Natural killer cell (primary cell): ENCODE measurements around the gene VTA1. TPM values are rescaled to one million over a fixed set of nuclear protein-coding genes. Genes with fewer than 3 reads are reported as not detected.

ENCODE experiments used
- ATAC-seq, 3 donors: fragments of 150-1000 bp in 2 of 3; fragments of 200-7000 bp in 1 of 3; cut with Tn5 transposase; 1 replicate in 1 of 3; 2 replicates in 2 of 3; pipeline ENCODE4 v1.10.0; 2021; ENCODE audit warnings: mild to moderate bottlenecking in 2 of 3, moderate library complexity in 2 of 3
- DNase-seq, 2 donors: peaks; one replicate each; pipeline versions ENCODE4 v3.0.0 to v3.0.0-alpha.2; 2013 to 2021; ENCODE audit warnings: mixed read lengths in 1 of 2
- H3K27ac ChIP-seq: one replicate; pipeline ENCODE4 v1.5.1; 2013; ENCODE audit warnings: mild to moderate bottlenecking, low read length
- H3K27me3 ChIP-seq: one replicate; pipeline ENCODE4 v1.6.1; 2013; ENCODE audit warnings: low read length; ENCODE audit not compliant: control insufficient read depth, insufficient read depth
- H3K36me3 ChIP-seq: one replicate; pipeline ENCODE4 v1.6.1; 2013; ENCODE audit warnings: low read length; ENCODE audit not compliant: control insufficient read depth, insufficient read depth
- H3K4me1 ChIP-seq: one replicate; pipeline ENCODE4 v1.6.1; 2013; ENCODE audit warnings: low read length; ENCODE audit not compliant: control insufficient read depth, insufficient read depth
- H3K4me3 ChIP-seq: one replicate; pipeline ENCODE4 v1.5.1; 2013; ENCODE audit warnings: low read length
- H3K9me3 ChIP-seq: one replicate; pipeline ENCODE4 v1.6.1; 2013; ENCODE audit warnings: low read length; ENCODE audit not compliant: control insufficient read depth, insufficient read depth
- H3K27ac Mint-ChIP-seq, 2 donors: one replicate each; pipeline ENCODE4 v1.8.0; 2022; ENCODE audit warnings: mild to moderate bottlenecking in 2 of 2, mixed read lengths in 2 of 2, moderate library complexity in 1 of 2
- H3K27me3 Mint-ChIP-seq, 2 donors: one replicate each; pipeline ENCODE4 v1.8.0; 2022; ENCODE audit warnings: low read depth in 2 of 2, mixed read lengths in 2 of 2
- H3K36me3 Mint-ChIP-seq: one replicate; pipeline ENCODE4 v1.8.0; 2022; ENCODE audit warnings: mixed read lengths
- H3K4me1 Mint-ChIP-seq, 2 donors: one replicate each; pipeline ENCODE4 v1.8.0; 2022; ENCODE audit warnings: mixed read lengths in 2 of 2
- H3K4me3 Mint-ChIP-seq: one replicate; pipeline ENCODE4 v1.8.0; 2022; ENCODE audit warnings: mild to moderate bottlenecking, moderate library complexity, mixed read lengths
- H3K9me3 Mint-ChIP-seq, 2 donors: one replicate each; pipeline ENCODE4 v1.8.0; 2022; ENCODE audit warnings: mixed read lengths in 2 of 2
- CTCF ChIP-seq: fragments of 200-600 bp; IDR thresholded peaks from one replicate; pipeline ENCODE4 v1.8.0; 2022; ENCODE audit warnings: antibody characterized with exemption
- WGBS: methylation state at CpG from one replicate; pipeline ENCODE4 v1.1.7; 2013; ENCODE audit warnings: missing lambda C conversion rate; ENCODE audit not compliant: insufficient coverage; 5-methylcytosine and 5-hydroxymethylcytosine counted together
- intact Hi-C: fragments of 100-400 bp; cut with micrococcal nuclease; formaldehyde crosslinking; loops from one replicate; pipeline ENCODE4 v1.14.2; 2022
- total RNA-seq, 4 donors: library from RNA; stranded (reverse); fragments of 120-200 nt in 1 of 4; gene quantifications; one replicate each; pipeline versions ENCODE4 v1.2.3 to v1.2.4, GENCODE V29; 2013 to 2022

The VTA1 gene
- total RNA-seq, 3 donors from 2014 or later (not counting 1 experiment from before 2014, with no cell fraction given): 20.5 to 33.3 (median 21.3) TPM

- Histone ChIP-seq H3K4me3 (no peak overlapping the region), H3K27ac (no peak overlapping the region), H3K9me3 (no peaks in the 10 kb centered on the region), H3K27me3 (no peaks in the 10 kb centered on the region), H3K4me1 (no peaks in the 10 kb centered on the region), H3K36me3 (no peaks in the 10 kb centered on the region)
- Mint-ChIP-seq H3K4me1 (no peaks in the 10 kb centered on the region), H3K27me3 (peaks cover 0 to 4% of the 10 kb centered on the region in 2 donors), H3K4me3 (no peak overlapping the region), H3K9me3 (no peaks in the 10 kb centered on the region), H3K36me3 (no peaks in the 10 kb centered on the region), H3K27ac (no peak overlapping the region)
- TF ChIP-seq CTCF: no peak
- no peak for ATAC-seq
- whole genome bisulfite sequencing: 97% methylated on average over 4 of the region's 4 CpGs
- DNase-seq: no peak
- intact Hi-C loops: no loop called here
Measured at GRCh38 chr6:142240179-142240578, 93.1 kb downstream of the VTA1 start.

- no peak for ATAC-seq
- H3K9me3 ChIP-seq: no peaks in the 10 kb centered on the region
- peaks cover 0 to 4% of the 10 kb centered on the region in 2 donors for H3K27me3 Mint-ChIP-seq
- no peaks in the 10 kb centered on the region for H3K4me1 ChIP-seq
- intact Hi-C loops: no loop called here
- H3K9me3 Mint-ChIP-seq: no peaks in the 10 kb centered on the region
- no peaks in the 10 kb centered on the region for H3K4me1 Mint-ChIP-seq
- no peaks in the 10 kb centered on the region for H3K27me3 ChIP-seq
- no peak overlapping the region for H3K4me3 ChIP-seq
- no peak overlapping the region for H3K27ac ChIP-seq
- DNase-seq: no peak
- no peaks in the 10 kb centered on the region for H3K36me3 ChIP-seq
- no peak for TF ChIP-seq CTCF
- no peak overlapping the region for H3K27ac Mint-ChIP-seq
- H3K36me3 Mint-ChIP-seq: no peaks in the 10 kb centered on the region
- H3K4me3 Mint-ChIP-seq: no peak overlapping the region
Measured at GRCh38 chr6:142241061-142241460, 94.0 kb downstream of the VTA1 start.

GRCh38 chr6:142242269-142242668 is 95.2 kb downstream of the VTA1 start:
- Mint-ChIP-seq H3K4me3 (no peak overlapping the region), H3K27me3 (peaks cover 0 to 4% of the 10 kb centered on the region in 2 donors), H3K9me3 (no peaks in the 10 kb centered on the region), H3K27ac (no peak overlapping the region), H3K36me3 (no peaks in the 10 kb centered on the region), H3K4me1 (no peaks in the 10 kb centered on the region)
- H3K9me3 ChIP-seq: no peaks in the 10 kb centered on the region
- H3K4me3 ChIP-seq: no peak overlapping the region
- no peak overlapping the region for H3K27ac ChIP-seq
- no peaks in the 10 kb centered on the region for H3K27me3 ChIP-seq
- TF ChIP-seq CTCF: no peak
- no peak for DNase-seq
- no peak for ATAC-seq
- intact Hi-C loops: no loop called here
- WGBS: 100% methylated on average over 1 of the region's 4 CpGs
- H3K36me3 ChIP-seq: no peaks in the 10 kb centered on the region
- no peaks in the 10 kb centered on the region for H3K4me1 ChIP-seq

GRCh38 chr6:142246960-142247359 is 99.9 kb downstream of the VTA1 start:
- Histone ChIP-seq H3K9me3 (no peaks in the 10 kb centered on the region), H3K27me3 (no peaks in the 10 kb centered on the region), H3K36me3 (no peaks in the 10 kb centered on the region), H3K4me1 (no peaks in the 10 kb centered on the region), H3K4me3 (no peak overlapping the region), H3K27ac (no peak overlapping the region)
- H3K27ac Mint-ChIP-seq: no peak overlapping the region
- no peak overlapping the region for H3K4me3 Mint-ChIP-seq
- H3K36me3 Mint-ChIP-seq: no peaks in the 10 kb centered on the region
- DNase-seq: no peak
- 81% methylated on average over 6 of the region's 6 CpGs for WGBS
- no peak for ATAC-seq
- no peaks in the 10 kb centered on the region for H3K9me3 Mint-ChIP-seq
- H3K4me1 Mint-ChIP-seq: no peaks in the 10 kb centered on the region
- H3K27me3 Mint-ChIP-seq: peaks cover 0 to 3% of the 10 kb centered on the region in 2 donors
- intact Hi-C loops: no loop called here
- TF ChIP-seq CTCF: no peak
